ENCODE measurements around the gene SLC10A4.

DNA sequence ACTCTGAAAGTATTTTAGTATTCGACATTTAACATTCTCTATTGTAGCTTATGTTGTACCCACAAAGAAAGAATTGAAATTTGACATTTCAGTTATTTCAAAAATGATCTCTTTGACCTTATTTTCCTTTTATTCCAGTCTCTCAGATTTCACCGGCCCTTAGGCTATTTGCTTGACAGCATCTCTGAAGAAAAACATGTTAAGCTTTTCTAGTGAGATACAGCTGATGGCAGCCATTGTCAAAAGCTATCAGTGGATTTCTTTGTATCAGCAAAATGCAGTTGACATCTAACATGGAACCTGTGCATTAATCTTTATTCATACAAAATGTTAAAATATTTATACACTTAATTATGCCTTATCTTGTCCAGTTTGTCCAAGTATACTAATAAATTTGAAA is 23.6 kb downstream of the SLC10A4 start:
- TF ChIP-seq, protein P1, sequence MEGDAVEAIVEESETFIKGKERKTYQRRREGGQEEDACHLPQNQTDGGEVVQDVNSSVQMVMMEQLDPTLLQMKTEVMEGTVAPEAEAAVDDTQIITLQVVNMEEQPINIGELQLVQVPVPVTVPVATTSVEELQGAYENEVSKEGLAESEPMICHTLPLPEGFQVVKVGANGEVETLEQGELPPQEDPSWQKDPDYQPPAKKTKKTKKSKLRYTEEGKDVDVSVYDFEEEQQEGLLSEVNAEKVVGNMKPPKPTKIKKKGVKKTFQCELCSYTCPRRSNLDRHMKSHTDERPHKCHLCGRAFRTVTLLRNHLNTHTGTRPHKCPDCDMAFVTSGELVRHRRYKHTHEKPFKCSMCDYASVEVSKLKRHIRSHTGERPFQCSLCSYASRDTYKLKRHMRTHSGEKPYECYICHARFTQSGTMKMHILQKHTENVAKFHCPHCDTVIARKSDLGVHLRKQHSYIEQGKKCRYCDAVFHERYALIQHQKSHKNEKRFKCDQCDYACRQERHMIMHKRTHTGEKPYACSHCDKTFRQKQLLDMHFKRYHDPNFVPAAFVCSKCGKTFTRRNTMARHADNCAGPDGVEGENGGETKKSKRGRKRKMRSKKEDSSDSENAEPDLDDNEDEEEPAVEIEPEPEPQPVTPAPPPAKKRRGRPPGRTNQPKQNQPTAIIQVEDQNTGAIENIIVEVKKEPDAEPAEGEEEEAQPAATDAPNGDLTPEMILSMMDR (IDR thresholded peaks at IDR 0.05): no peak
- no peak for TF ChIP-seq KDM5A (IDR thresholded peaks at IDR 0.05)
- no peak for TF ChIP-seq USF2 (IDR thresholded peaks at IDR 0.05)
- no peak for TF ChIP-seq POLR2AphosphoS2 (conservative IDR thresholded peaks at IDR 0.05; ENCODE audit: low read length)
- no peak for TF ChIP-seq HDAC2 (IDR thresholded peaks at IDR 0.05)
